ENCODE results near the gene OR4S2. TPM values are rescaled to one million over a fixed set of nuclear protein-coding genes. Genes with fewer than 3 reads are reported as not detected.

Gene OR4S2
- total and polyA plus RNA-seq, 10 of the 15 experiments (the other 5 are each of a cell fraction or from before 2014, with no cell fraction given) = not detected

DNA sequence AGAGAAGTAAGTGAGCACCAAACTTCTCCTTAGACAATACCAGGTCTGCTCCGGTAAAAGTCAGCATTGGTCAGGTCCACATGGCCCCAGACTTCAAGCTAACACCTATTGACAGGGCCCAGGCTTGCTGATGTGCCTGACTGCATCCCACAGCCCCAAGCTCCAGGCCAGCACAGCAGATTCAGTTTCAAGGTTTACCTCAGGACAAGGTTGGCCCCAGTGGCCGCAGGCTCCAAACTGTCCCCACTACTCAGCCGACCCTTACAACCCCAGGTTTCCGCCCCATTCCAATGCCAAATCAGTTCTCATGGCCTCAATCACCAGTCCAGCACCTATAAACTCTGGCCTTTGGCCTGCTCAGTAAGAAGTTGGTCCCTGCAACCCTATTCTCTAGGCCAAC lies 53.3 kb downstream of the OR4S2 start:
- H3K9ac ChIP-seq (ENCODE audit: control insufficient read depth, insufficient read depth, low read length) = no peak overlapping the region
- ChIA-PET RAD21 (ENCODE audit: unreplicated experiment) (no interaction called here), POLR2A (no interaction called here), SMC1A (ENCODE audit: uncharacterized antibody, unreplicated experiment) (no interaction called here), CTCF (no interaction called here)
- H3K4me2 ChIP-seq (ENCODE audit: control insufficient read depth, insufficient read depth) = no peak overlapping the region
- no peaks in the 10 kb centered on the region for H4K20me1 ChIP-seq (ENCODE audit: control insufficient read depth, insufficient read depth)
- WGBS (ENCODE audit: insufficient coverage, insufficient replicate concordance, low lambda C conversion rate, missing lambda C conversion rate) = 9% methylated on average over 4 of the region's 4 CpGs
- no peak overlapping the region for H2AFZ ChIP-seq (ENCODE audit: control insufficient read depth, low read depth, low read length)
- TF ChIP-seq NFXL1 (IDR thresholded peaks at IDR 0.05; ENCODE audit: borderline replicate concordance) (no peak), CREM (IDR thresholded peaks at IDR 0.05; ENCODE audit: low read depth) (no peak), MTA2 (IDR thresholded peaks at IDR 0.05; ENCODE audit: low read depth) (no peak), IRF4 (IDR thresholded peaks at IDR 0.05; ENCODE audit: low read depth, low read length) (no peak)
- TF ChIP-seq, protein P1, sequence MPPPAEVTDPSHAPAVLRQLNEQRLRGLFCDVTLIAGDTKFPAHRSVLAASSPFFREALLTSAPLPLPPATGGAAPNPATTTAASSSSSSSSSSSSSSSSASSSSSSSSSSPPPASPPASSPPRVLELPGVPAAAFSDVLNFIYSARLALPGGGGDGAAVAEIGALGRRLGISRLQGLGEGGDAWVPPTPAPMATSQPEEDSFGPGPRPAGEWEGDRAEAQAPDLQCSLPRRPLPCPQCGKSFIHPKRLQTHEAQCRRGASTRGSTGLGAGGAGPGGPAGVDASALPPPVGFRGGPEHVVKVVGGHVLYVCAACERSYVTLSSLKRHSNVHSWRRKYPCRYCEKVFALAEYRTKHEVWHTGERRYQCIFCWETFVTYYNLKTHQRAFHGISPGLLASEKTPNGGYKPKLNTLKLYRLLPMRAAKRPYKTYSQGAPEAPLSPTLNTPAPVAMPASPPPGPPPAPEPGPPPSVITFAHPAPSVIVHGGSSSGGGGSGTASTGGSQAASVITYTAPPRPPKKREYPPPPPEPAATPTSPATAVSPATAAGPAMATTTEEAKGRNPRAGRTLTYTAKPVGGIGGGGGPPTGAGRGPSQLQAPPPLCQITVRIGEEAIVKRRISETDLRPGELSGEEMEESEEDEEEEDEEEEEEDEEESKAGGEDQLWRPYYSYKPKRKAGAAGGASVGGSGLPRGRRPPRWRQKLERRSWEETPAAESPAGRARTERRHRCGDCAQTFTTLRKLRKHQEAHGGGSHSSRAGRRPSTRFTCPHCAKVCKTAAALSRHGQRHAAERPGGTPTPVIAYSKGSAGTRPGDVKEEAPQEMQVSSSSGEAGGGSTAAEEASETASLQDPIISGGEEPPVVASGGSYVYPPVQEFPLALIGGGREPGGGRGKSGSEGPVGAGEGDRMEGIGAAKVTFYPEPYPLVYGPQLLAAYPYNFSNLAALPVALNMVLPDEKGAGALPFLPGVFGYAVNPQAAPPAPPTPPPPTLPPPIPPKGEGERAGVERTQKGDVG (CRISPR knock-in tag; IDR thresholded peaks at IDR 0.05) = no peak
- in situ Hi-C loops (cut with MboI) = no loop called here
- no peaks in the 10 kb centered on the region; the same call in 2 of the 3 replicates for H3K9me3 ChIP-seq (replicated peaks; ENCODE audit: control insufficient read depth, insufficient read depth, low read length)
- ATAC-seq = no peak
- no TSS peak for BruUV-seq (replicated peaks)
- no peaks in the 10 kb centered on the region for H3K4me1 ChIP-seq (ENCODE audit: control insufficient read depth, insufficient read depth, low read length)
- no peaks in the 10 kb centered on the region for H3K36me3 ChIP-seq (ENCODE audit: control insufficient read depth in 2 of 2, insufficient read depth in 2 of 2, low read length in 1 of 2)
- no peak for FAIRE-seq
- intact Hi-C loops (cut with micrococcal nuclease; ENCODE audit: unreplicated experiment) = loop anchor here (10.0 kb wide), 1 partner anchor 147 kb away; the partner anchor contains the start of gene OR4C15
- no peak overlapping the region for H3K27ac ChIP-seq (ENCODE audit: control insufficient read depth, insufficient read depth)
- no peaks in the 10 kb centered on the region for H3K27me3 ChIP-seq (replicated peaks in 1 of 2; ENCODE audit: control insufficient read depth in 2 of 2, insufficient read depth in 2 of 2, low read length in 1 of 2)
- no peak overlapping the region for H3K4me3 ChIP-seq
- H3K79me2 ChIP-seq (ENCODE audit: control insufficient read depth, insufficient read depth, low read length) = no peaks in the 10 kb centered on the region
- DNase-seq (ENCODE audit: low read depth, low spot score) = no peak

Other genes with a start within 250 kb of the OR4S2 start
Only the 7 nearest of the 12 such genes appear.
- gene OR4C15, start 93.9 kb upstream of the OR4S2 start, total RNA-seq (2014; rRNA removed) = not detected in 2 replicates
- gene OR4C15, start 93.9 kb upstream of the OR4S2 start, total RNA-seq (2014; rRNA removed; fragmentation: Illumina TruSeq; extraction: Trizol) = not detected in 2 replicates
- not detected in 2 replicates for gene OR4C15, start 93.9 kb upstream of the OR4S2 start, total RNA-seq (2021)
- not detected in 2 replicates for gene OR4C15, start 93.9 kb upstream of the OR4S2 start, polyA plus RNA-seq (2011; rRNA removed)
- gene OR4C15, start 93.9 kb upstream of the OR4S2 start, polyA plus RNA-seq (2014; fragmentation: Illumina TruSeq; extraction: Trizol) = not detected in 2 replicates
- gene OR4C15, start 93.9 kb upstream of the OR4S2 start, polyA plus RNA-seq (2014; fragmentation: Nextera tagmentation; extraction: Ambion mirVana) = not detected
- not detected in 2 replicates for gene OR4C15, start 93.9 kb upstream of the OR4S2 start, polyA plus RNA-seq (2014; rRNA removed)
- not detected for gene OR4C15, start 93.9 kb upstream of the OR4S2 start, polyA plus RNA-seq (2016; fragmentation: Nextera tagmentation; extraction: Ambion mirVana)
- not detected in 2 replicates for gene OR4C16, start 76.2 kb upstream of the OR4S2 start, total RNA-seq (2014; rRNA removed)
- not detected in 2 replicates for gene OR4C16, start 76.2 kb upstream of the OR4S2 start, total RNA-seq (2014; rRNA removed; fragmentation: Illumina TruSeq; extraction: Trizol)
- gene OR4C16, start 76.2 kb upstream of the OR4S2 start, total RNA-seq (2021) = not detected in 2 replicates
- gene OR4C16, start 76.2 kb upstream of the OR4S2 start, polyA plus RNA-seq (2011; rRNA removed) = not detected in 2 replicates
- gene OR4C16, start 76.2 kb upstream of the OR4S2 start, polyA plus RNA-seq (2014; fragmentation: Illumina TruSeq; extraction: Trizol) = not detected in 2 replicates
- not detected for gene OR4C16, start 76.2 kb upstream of the OR4S2 start, polyA plus RNA-seq (2014; fragmentation: Nextera tagmentation; extraction: Ambion mirVana)
- gene OR4C16, start 76.2 kb upstream of the OR4S2 start, polyA plus RNA-seq (2014; rRNA removed) = not detected in 2 replicates
- not detected for gene OR4C16, start 76.2 kb upstream of the OR4S2 start, polyA plus RNA-seq (2016; fragmentation: Nextera tagmentation; extraction: Ambion mirVana)
- not detected in 2 replicates for gene OR4C11, start 40.7 kb upstream of the OR4S2 start, total RNA-seq (2014; rRNA removed)
- not detected in 2 replicates for gene OR4C11, start 40.7 kb upstream of the OR4S2 start, total RNA-seq (2014; rRNA removed; fragmentation: Illumina TruSeq; extraction: Trizol)
- gene OR4C11, start 40.7 kb upstream of the OR4S2 start, total RNA-seq (2021) = not detected in 2 replicates
- not detected in 2 replicates for gene OR4C11, start 40.7 kb upstream of the OR4S2 start, polyA plus RNA-seq (2011; rRNA removed)
- not detected in 2 replicates for gene OR4C11, start 40.7 kb upstream of the OR4S2 start, polyA plus RNA-seq (2014; fragmentation: Illumina TruSeq; extraction: Trizol)
- not detected for gene OR4C11, start 40.7 kb upstream of the OR4S2 start, polyA plus RNA-seq (2014; fragmentation: Nextera tagmentation; extraction: Ambion mirVana)
- not detected in 2 replicates for gene OR4C11, start 40.7 kb upstream of the OR4S2 start, polyA plus RNA-seq (2014; rRNA removed)
- not detected for gene OR4C11, start 40.7 kb upstream of the OR4S2 start, polyA plus RNA-seq (2016; fragmentation: Nextera tagmentation; extraction: Ambion mirVana)
- not detected in 2 replicates for gene OR4P4, start 13.2 kb upstream of the OR4S2 start, total RNA-seq (2014; rRNA removed)
- not detected in 2 replicates for gene OR4P4, start 13.2 kb upstream of the OR4S2 start, total RNA-seq (2014; rRNA removed; fragmentation: Illumina TruSeq; extraction: Trizol)
- not detected in 2 replicates for gene OR4P4, start 13.2 kb upstream of the OR4S2 start, total RNA-seq (2021)
- gene OR4P4, start 13.2 kb upstream of the OR4S2 start, polyA plus RNA-seq (2011; rRNA removed) = not detected in 2 replicates
- gene OR4P4, start 13.2 kb upstream of the OR4S2 start, polyA plus RNA-seq (2014; fragmentation: Illumina TruSeq; extraction: Trizol) = not detected in 2 replicates
- gene OR4P4, start 13.2 kb upstream of the OR4S2 start, polyA plus RNA-seq (2014; fragmentation: Nextera tagmentation; extraction: Ambion mirVana) = not detected
- gene OR4P4, start 13.2 kb upstream of the OR4S2 start, polyA plus RNA-seq (2014; rRNA removed) = not detected in 2 replicates
- gene OR4P4, start 13.2 kb upstream of the OR4S2 start, polyA plus RNA-seq (2016; fragmentation: Nextera tagmentation; extraction: Ambion mirVana) = not detected
- 0.16 and 0.34 TPM in 2 replicates for gene OR4C6, start 13.9 kb downstream of the OR4S2 start, total RNA-seq (2014; rRNA removed)
- 0.18 and 0.27 TPM in 2 replicates for gene OR4C6, start 13.9 kb downstream of the OR4S2 start, total RNA-seq (2014; rRNA removed; fragmentation: Illumina TruSeq; extraction: Trizol)
- gene OR4C6, start 13.9 kb downstream of the OR4S2 start, total RNA-seq (2021) = not detected in 2 replicates
- 0.30 and 0.52 TPM in 2 replicates for gene OR4C6, start 13.9 kb downstream of the OR4S2 start, polyA plus RNA-seq (2011; rRNA removed)
- 0.22 and 0.59 TPM in 2 replicates for gene OR4C6, start 13.9 kb downstream of the OR4S2 start, polyA plus RNA-seq (2014; fragmentation: Illumina TruSeq; extraction: Trizol)
- under 1 TPM; 0.42 to 0.53 TPM for gene OR4C6, start 13.9 kb downstream of the OR4S2 start, polyA plus RNA-seq (2014; fragmentation: Nextera tagmentation; extraction: Ambion mirVana)
- gene OR4C6, start 13.9 kb downstream of the OR4S2 start, polyA plus RNA-seq (2014; rRNA removed) = 0.16 TPM in 1 of 2 replicates, not detected in the other
- under 1 TPM in 1 of 2 experiments, not detected in 1; 0.60 TPM for gene OR4C6, start 13.9 kb downstream of the OR4S2 start, polyA plus RNA-seq (2016; fragmentation: Nextera tagmentation; extraction: Ambion mirVana)
- not detected in 2 replicates for gene OR5D13, start 125.1 kb downstream of the OR4S2 start, total RNA-seq (2014; rRNA removed)
- gene OR5D13, start 125.1 kb downstream of the OR4S2 start, total RNA-seq (2014; rRNA removed; fragmentation: Illumina TruSeq; extraction: Trizol) = not detected in 2 replicates
- not detected in 2 replicates for gene OR5D13, start 125.1 kb downstream of the OR4S2 start, total RNA-seq (2021)
- not detected in 2 replicates for gene OR5D13, start 125.1 kb downstream of the OR4S2 start, polyA plus RNA-seq (2011; rRNA removed)
- gene OR5D13, start 125.1 kb downstream of the OR4S2 start, polyA plus RNA-seq (2014; fragmentation: Illumina TruSeq; extraction: Trizol) = not detected in 2 replicates
- not detected for gene OR5D13, start 125.1 kb downstream of the OR4S2 start, polyA plus RNA-seq (2014; fragmentation: Nextera tagmentation; extraction: Ambion mirVana)
- gene OR5D13, start 125.1 kb downstream of the OR4S2 start, polyA plus RNA-seq (2014; rRNA removed) = not detected in 2 replicates
- gene OR5D13, start 125.1 kb downstream of the OR4S2 start, polyA plus RNA-seq (2016; fragmentation: Nextera tagmentation; extraction: Ambion mirVana) = not detected
- not detected in 2 replicates for gene OR5D14, start 147.2 kb downstream of the OR4S2 start, total RNA-seq (2014; rRNA removed)
- not detected in 2 replicates for gene OR5D14, start 147.2 kb downstream of the OR4S2 start, total RNA-seq (2014; rRNA removed; fragmentation: Illumina TruSeq; extraction: Trizol)
- gene OR5D14, start 147.2 kb downstream of the OR4S2 start, total RNA-seq (2021) = not detected in 2 replicates
- not detected in 2 replicates for gene OR5D14, start 147.2 kb downstream of the OR4S2 start, polyA plus RNA-seq (2011; rRNA removed)
- not detected in 2 replicates for gene OR5D14, start 147.2 kb downstream of the OR4S2 start, polyA plus RNA-seq (2014; fragmentation: Illumina TruSeq; extraction: Trizol)
- gene OR5D14, start 147.2 kb downstream of the OR4S2 start, polyA plus RNA-seq (2014; fragmentation: Nextera tagmentation; extraction: Ambion mirVana) = not detected
- gene OR5D14, start 147.2 kb downstream of the OR4S2 start, polyA plus RNA-seq (2014; rRNA removed) = not detected in 2 replicates
- not detected for gene OR5D14, start 147.2 kb downstream of the OR4S2 start, polyA plus RNA-seq (2016; fragmentation: Nextera tagmentation; extraction: Ambion mirVana)

Data from GM12878 (cell line).